Dedifferentiated amniotic fluid mesenchymal stem cell (primary cell): ENCODE results near the gene NR1H2.
"Not testable (repeated sequence)": the region's sequence is repeated elsewhere in the genome, so short reads cannot be mapped to it uniquely, and the experiment has no call there.

Experiments
- DNase-seq: peaks from one replicate; pipeline ENCODE4 v3.0.0-alpha.2; 2016; ENCODE audit errors: extremely low spot score

NR1H2 gene

DNA sequence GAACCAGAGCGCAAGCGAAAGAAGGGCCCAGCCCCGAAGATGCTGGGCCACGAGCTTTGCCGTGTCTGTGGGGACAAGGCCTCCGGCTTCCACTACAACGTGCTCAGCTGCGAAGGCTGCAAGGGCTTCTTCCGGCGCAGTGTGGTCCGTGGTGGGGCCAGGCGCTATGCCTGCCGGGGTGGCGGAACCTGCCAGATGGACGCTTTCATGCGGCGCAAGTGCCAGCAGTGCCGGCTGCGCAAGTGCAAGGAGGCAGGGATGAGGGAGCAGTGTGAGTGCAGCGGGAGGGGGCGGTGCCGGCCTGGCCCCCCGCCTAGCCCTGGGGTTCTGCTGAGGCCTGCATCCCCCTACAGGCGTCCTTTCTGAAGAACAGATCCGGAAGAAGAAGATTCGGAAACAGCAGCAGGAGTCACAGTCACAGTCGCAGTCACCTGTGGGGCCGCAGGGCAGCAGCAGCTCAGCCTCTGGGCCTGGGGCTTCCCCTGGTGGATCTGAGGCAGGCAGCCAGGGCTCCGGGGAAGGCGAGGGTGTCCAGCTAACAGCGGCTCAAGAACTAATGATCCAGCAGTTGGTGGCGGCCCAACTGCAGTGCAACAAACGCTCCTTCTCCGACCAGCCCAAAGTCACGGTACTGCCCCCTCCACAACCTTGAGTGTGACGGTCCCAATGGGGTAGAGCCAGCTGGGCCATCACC lies 2.1 kb downstream of the NR1H2 start:
- no peak for DNase-seq

DNA sequence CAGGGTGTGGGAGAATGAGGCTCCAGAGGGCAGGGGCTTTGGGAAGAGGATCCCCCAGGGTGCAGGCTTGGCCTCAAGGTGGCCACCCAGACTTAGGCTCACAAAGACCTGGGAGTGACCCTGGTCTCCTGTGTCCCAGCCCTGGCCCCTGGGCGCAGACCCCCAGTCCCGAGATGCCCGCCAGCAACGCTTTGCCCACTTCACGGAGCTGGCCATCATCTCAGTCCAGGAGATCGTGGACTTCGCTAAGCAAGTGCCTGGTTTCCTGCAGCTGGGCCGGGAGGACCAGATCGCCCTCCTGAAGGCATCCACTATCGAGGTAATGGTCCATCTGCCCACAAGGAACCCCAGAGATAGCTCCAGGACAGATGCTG lies 2.6 kb downstream of the NR1H2 start:
- DNase-seq = no peak

GRCh38 chr19:50379602-50380001 lies 3.3 kb downstream of the NR1H2 start:
- DNase-seq = no peak

DNA sequence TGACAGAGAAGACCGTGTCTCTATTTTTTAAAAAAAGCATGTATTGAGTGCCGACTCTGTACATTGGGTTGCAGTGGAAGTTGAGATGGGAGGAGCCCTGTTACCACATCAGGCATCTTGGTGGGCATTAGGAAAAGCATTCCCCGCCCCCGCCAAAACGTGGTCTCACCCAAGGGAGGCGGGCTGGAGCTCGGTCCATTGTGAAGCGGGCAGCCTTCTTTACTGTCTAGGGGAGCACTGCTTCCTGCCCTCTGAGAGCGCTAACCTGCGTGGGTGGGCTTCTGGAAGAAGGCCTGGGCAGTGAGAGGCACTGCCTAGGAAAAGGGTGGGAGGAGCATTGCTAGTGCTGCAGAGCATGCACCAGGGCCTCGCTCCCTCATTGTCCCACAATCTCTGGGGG lies 3.9 kb downstream of the NR1H2 start:
- no peak for DNase-seq

DNA sequence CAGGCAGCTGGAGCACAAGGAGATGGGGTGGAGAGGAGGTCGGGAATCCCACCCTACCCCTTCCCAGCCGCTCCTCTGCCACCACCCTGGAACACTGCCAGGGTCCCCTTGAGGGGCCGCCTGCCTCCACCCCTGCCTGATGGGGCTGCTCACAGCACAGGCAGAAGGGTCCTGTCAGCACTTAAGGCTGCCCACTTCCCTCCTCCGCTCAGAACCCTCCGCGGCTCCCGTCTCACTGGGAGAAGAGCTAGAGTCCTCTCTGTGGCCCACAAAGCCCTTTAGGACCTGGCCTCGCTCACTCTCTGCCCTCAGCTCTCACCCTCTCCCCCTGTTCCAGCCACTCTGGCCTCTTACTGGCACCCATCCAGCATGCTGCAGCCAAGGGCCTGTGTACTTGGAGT lies 4.5 kb downstream of the NR1H2 start:
- DNase-seq = no peak

GRCh38 chr19:50381881-50382729 lies 5.8 kb downstream of the NR1H2 start:
- no peak for DNase-seq

DNA sequence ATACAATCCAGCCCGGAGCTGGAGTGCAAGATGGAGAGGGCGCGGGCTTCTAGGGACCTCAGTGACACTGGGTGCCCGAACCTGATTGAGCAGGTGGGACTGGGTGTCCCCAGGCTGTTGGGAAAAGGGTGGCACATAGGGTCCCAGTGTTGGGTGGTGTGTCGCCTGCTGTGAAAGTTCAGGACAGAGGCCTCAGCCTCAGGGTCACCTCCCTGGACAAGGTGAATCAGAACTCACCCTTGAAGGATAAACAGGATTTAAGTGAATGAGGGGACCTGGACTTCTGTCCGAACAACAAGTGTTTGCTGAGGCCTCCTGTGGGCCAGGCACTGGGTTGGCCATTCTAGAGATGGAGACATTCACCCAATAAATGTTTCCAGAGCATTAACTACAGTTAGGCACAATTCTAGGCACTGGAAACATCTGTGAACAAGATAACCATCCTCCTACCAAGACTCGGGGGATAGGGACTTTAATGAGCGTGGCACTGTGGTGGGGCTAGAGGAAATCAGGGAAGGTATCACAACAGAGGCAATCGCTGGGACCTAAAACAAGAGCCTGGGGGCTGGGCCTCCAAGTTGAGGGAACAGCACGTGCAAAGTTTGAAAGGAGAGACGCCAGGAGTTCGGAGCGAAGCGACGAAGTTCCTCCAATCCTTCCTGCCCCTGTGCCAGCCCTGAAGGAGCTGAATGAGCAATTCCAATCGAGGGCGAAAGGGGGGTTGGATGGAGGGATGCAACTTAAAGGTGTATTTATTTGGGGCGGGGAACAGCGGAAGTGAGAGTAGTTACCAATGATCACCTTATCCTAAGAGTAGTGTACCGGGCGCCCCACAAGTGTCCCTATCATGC lies 7.0 kb downstream of the NR1H2 start:
- no peak for DNase-seq

DNA sequence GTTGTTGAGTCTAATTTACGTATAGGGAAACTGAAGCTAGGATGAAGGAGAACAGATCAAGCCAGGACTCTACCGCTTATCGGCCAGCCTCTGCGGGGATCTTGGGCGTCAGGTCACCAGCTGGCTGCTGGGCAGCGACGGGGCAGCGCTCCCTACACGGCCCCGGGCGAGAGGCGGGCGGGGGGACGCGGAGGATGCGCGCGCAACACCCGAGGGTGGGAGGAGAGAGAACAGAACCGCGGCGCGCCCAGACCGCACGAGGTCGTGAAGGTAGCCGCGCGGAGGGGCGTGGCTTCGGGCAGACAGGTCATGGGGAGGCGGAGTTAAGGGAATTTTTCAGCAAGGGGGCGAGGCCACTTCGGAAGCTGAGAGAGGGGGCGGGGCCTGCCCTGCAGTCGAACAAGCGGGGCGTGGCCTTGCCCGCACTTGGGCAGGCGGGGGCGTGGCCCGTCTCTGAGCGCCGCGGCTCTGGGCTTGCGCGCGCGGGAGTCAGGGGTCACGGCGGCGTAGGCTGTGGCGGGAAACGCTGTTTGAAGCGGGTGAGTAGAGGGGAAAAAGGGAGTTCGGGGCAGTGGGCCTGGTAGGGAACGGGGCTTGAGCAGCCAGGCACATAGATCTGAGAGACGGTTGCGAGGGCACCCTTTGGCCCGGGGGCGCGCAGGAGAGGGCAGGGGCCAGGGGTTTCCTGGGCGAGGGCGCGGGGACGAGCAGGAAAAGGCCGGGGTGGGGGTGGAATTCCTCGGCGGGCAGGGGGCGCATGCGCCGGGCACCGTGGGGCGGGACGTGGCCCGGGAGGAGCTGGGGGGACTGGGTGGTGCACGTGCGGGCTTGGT lies 7.8 kb downstream of the NR1H2 start, which contains the start of gene POLD1:
Gene POLD1, plus strand, starts transcription at position 496 of the 833 bp plus-strand sequence. CDS start 14,505 bp downstream, outside the sequence.
- DNase-seq = peak; percentile 91

DNA sequence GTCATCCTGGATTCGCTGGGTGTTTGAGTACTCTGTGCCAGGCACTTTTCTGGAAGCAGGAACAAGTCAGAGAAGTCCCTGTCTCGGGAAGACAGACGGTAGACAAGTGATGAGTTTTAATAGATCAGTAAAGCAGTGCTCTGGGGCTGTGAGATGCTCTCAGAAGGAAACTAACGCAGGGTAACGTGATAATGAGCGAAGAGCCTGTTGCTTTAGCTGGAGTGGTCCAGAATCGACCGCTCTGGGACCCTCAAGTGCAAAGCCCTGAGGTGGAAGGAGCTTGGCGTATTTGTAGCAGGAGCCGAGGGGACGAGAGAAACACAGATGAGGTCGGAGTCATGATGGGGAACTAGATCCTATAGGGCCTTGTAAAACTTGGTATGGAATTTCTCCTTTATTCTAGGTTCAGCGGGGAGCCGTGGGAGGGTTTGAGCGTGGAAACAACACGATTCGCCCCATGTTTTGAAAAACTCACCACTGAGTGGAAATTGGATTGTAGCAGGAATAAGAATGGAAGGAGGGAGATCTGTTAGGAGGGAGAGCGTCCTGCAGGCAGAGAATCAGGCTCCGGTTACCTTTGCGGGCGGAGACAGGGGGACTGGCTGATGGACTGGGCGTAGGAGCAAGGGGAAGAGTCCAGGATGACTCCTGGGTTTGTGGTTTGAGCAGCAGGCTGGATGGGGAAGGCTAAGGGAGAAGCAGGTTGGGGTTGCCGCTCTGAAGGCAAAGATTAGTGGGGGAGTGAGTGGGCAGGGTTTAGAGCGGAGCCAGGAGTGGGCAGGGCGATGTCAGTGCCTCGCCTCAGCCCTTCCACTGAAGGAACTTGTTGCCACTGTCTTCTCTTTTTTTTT lies 8.7 kb downstream of the NR1H2 start:
- no peak for DNase-seq

- DNase-seq = no peak
These were observed 11.1 kb downstream of the NR1H2 start for GRCh38 chr19:50387176-50387867.

DNA sequence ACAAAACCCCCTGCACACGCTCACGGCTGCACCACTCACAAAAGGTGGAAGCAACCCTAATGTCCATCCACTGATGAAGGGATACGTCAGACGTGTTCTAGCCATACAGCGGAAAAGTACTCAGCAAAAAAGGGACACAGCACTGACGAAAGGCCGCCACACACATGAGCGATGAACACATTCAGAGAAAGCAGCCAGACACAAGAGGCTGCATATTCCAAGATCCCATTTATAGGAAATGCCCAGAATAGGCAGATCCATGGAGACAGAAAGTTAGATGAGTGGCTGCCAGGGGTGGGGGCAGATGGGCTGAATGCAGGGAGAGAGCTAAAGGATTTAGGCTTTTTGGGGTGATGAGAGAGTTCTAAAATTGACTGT lies 11.6 kb downstream of the NR1H2 start:
- DNase-seq = no peak

DNA sequence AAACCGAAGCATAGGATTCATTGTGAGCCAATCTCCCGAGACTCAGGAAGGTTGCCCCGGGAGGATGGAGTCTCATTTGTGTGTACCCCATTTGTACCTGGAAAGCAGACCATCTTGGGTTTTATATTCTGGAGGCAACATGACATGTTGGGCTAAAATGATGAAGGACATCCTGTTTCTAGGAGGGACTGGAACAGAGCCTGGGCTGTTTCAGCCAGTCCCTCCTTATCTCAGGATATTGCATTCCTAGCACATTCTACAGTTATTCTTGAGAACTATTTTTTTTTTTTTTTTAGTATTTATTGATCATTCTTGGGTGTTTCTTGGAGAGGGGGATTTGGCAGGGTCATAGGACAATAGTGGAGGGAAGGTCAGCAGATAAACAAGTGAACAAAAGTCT lies 14.0 kb downstream of the NR1H2 start:
- not testable (repeated sequence) for DNase-seq

DNA sequence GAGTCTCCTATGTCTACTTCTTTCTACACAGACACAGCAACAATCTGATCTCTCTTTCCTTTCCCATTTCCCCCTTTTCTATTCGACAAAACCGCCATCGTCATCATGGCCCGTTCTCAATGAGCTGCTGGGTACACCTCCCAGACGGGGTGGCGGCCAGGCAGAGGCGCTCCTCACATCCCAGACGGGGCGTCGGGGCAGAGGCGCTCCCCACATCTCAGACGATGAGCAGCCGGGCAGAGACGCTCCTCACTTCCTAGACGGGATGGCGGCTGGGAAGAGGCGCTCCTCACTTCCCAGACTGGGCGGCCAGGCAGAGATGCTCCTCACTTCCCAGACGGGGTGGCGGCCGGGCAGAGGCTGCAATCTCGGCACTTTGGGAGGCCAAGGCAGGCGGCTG lies 14.7 kb downstream of the NR1H2 start:
- DNase-seq = not testable (repeated sequence)

- no peak for DNase-seq
These were observed 16.5 kb downstream of the NR1H2 start for GRCh38 chr19:50392759-50393158.

GRCh38 chr19:50393589-50393988 lies 17.3 kb downstream of the NR1H2 start:
- no peak for DNase-seq

DNA sequence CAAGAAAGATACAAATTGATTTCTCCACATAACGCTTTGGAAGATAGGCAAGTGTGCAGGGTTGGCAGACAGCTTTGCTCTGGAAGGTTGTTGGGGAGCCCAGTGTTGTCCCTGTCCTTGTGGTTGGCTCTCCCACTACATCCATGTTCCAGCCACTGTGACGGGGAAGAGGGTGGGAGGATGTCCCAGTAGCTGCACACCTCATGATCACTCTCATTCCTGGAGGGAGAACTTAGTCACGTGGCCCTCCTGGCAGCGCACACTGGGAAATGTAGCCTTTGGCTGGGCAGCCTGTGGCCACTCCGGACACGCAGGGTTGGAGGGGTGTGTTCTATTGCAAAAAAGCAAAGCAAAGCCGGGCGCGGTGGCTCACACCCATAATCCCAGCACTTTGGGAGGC lies 17.8 kb downstream of the NR1H2 start:
- no peak for DNase-seq

DNA sequence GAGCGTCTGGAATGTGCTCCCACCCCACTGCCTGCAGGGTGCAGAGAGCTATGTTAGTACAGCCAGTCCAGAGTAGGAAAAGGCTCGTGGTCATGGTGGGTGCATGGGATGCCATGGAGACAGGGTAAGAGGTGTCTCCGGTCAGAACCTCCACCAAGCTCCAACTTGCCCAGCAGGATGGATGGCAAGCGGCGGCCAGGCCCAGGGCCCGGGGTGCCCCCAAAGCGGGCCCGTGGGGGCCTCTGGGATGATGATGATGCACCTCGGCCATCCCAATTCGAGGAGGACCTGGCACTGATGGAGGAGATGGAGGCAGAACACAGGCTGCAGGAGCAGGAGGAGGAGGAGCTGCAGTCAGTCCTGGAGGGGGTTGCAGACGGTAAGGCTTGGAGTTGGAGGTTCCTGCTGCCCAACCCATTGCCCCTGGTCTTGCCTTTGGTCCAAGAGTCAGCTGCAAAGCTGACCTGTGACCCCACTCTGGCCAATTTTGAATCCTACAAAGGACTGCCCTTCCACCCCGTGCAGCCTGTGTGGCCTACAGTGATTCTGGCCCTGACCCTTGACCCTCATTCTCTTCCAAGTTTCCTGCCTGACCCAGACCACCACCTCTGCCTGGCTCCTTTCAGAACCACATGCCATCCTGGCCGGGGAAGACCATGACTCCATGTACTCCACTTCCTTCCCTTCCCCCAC lies 22.6 kb downstream of the NR1H2 start:
- no peak for DNase-seq

- DNase-seq = no peak
These were observed 23.1 kb downstream of the NR1H2 start for GRCh38 chr19:50399368-50399745.
